ENCODE data around the gene GOLGA5. TPM values are rescaled to one million over a fixed set of nuclear protein-coding genes. Genes with fewer than 3 reads are reported as not detected.

The GOLGA5 gene
- total and polyA plus RNA-seq, 2 of the 13 experiments (the other 11 are each of a cell fraction or from before 2014, with no cell fraction given) = 31.0 to 40.0 TPM

DNA sequence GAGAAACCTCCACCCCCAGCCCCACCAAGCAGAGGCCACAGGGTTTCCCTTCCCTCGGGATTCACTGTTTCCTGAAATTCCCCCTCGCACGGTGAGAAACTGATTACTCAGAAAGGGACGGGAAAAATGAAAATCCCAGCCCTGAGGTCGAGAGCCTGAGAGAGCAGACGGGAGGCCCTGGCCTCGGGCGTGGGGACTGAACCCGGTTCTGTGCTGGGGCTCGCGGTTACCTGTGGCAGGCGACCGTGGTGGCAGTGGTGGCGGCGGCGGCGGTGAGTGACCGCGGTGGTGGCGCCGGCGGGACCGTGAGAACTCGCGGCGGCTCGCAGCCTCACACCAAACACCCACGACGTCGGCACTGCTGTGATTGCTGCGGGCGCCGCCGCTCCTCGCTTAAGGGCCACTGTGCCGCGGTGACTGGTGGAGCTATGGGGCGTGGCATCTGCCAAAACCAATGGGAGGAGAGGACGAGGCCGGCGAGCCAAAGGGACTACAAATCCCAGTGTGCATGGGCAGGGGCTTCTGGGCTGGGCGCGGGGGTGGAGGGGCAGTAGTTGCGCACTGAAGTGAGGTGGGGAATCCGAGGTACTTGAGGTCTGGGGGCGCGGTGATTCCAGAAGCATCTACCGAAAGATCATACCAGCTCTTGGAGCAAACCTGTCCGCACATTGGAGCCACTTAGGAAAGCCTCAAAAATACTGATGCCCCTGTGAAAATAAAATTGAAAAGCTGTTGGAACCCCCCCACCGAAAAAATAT lies 45.7 kb upstream of the GOLGA5 start, which contains the start of gene LGMN (continued):
- TF ChIP-seq ZNF788 (CRISPR knock-in tag; IDR thresholded peaks at IDR 0.05; ENCODE audit: borderline replicate concordance) = peak; percentile 91; the same call in 1 of the 2 replicates
- no peak for TF ChIP-seq RORA (CRISPR knock-in tag; IDR thresholded peaks at IDR 0.05)
- TF ChIP-seq, protein P1, sequence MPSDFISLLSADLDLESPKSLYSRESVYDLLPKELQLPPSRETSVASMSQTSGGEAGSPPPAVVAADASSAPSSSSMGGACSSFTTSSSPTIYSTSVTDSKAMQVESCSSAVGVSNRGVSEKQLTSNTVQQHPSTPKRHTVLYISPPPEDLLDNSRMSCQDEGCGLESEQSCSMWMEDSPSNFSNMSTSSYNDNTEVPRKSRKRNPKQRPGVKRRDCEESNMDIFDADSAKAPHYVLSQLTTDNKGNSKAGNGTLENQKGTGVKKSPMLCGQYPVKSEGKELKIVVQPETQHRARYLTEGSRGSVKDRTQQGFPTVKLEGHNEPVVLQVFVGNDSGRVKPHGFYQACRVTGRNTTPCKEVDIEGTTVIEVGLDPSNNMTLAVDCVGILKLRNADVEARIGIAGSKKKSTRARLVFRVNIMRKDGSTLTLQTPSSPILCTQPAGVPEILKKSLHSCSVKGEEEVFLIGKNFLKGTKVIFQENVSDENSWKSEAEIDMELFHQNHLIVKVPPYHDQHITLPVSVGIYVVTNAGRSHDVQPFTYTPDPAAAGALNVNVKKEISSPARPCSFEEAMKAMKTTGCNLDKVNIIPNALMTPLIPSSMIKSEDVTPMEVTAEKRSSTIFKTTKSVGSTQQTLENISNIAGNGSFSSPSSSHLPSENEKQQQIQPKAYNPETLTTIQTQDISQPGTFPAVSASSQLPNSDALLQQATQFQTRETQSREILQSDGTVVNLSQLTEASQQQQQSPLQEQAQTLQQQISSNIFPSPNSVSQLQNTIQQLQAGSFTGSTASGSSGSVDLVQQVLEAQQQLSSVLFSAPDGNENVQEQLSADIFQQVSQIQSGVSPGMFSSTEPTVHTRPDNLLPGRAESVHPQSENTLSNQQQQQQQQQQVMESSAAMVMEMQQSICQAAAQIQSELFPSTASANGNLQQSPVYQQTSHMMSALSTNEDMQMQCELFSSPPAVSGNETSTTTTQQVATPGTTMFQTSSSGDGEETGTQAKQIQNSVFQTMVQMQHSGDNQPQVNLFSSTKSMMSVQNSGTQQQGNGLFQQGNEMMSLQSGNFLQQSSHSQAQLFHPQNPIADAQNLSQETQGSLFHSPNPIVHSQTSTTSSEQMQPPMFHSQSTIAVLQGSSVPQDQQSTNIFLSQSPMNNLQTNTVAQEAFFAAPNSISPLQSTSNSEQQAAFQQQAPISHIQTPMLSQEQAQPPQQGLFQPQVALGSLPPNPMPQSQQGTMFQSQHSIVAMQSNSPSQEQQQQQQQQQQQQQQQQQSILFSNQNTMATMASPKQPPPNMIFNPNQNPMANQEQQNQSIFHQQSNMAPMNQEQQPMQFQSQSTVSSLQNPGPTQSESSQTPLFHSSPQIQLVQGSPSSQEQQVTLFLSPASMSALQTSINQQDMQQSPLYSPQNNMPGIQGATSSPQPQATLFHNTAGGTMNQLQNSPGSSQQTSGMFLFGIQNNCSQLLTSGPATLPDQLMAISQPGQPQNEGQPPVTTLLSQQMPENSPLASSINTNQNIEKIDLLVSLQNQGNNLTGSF (CRISPR knock-in tag; IDR thresholded peaks at IDR 0.05) = no peak
- TF ChIP-seq, protein P2, sequence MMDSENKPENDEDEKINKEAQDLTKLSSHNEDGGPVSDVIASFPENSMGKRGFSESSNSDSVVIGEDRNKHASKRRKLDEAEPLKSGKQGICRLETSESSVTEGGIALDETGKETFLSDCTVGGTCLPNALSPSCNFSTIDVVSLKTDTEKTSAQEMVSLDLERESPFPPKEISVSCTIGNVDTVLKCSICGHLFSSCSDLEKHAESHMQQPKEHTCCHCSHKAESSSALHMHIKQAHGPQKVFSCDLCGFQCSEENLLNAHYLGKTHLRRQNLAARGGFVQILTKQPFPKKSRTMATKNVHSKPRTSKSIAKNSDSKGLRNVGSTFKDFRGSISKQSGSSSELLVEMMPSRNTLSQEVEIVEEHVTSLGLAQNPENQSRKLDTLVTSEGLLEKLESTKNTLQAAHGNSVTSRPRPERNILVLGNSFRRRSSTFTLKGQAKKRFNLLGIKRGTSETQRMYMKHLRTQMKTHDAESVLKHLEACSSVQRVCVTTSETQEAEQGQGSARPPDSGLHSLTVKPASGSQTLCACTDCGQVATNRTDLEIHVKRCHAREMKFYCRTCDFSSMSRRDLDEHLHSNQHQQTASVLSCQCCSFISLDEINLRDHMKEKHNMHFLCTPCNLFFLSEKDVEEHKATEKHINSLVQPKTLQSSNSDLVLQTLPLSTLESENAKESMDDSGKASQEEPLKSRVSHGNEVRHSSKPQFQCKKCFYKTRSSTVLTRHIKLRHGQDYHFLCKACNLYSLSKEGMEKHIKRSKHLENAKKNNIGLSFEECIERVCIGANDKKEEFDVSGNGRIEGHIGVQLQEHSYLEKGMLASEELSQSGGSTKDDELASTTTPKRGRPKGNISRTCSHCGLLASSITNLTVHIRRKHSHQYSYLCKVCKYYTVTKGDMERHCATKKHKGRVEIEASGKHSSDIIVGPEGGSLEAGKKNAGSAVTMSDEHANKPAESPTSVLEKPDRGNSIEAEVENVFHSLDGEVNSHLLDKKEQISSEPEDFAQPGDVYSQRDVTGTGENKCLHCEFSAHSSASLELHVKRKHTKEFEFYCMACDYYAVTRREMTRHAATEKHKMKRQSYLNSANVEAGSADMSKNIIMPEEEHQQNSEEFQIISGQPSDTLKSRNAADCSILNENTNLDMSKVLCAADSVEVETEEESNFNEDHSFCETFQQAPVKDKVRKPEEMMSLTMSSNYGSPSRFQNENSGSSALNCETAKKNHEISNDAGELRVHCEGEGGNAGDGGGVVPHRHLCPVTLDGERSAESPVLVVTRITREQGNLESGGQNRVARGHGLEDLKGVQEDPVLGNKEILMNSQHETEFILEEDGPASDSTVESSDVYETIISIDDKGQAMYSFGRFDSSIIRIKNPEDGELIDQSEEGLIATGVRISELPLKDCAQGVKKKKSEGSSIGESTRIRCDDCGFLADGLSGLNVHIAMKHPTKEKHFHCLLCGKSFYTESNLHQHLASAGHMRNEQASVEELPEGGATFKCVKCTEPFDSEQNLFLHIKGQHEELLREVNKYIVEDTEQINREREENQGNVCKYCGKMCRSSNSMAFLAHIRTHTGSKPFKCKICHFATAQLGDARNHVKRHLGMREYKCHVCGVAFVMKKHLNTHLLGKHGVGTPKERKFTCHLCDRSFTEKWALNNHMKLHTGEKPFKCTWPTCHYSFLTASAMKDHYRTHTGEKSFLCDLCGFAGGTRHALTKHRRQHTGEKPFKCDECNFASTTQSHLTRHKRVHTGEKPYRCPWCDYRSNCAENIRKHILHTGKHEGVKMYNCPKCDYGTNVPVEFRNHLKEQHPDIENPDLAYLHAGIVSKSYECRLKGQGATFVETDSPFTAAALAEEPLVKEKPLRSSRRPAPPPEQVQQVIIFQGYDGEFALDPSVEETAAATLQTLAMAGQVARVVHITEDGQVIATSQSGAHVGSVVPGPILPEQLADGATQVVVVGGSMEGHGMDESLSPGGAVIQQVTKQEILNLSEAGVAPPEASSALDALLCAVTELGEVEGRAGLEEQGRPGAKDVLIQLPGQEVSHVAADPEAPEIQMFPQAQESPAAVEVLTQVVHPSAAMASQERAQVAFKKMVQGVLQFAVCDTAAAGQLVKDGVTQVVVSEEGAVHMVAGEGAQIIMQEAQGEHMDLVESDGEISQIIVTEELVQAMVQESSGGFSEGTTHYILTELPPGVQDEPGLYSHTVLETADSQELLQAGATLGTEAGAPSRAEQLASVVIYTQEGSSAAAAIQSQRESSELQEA (CRISPR knock-in tag; IDR thresholded peaks at IDR 0.05; ENCODE audit: not compliant biosample characterization) = peak; percentile 88
- TF ChIP-seq, protein P3, sequence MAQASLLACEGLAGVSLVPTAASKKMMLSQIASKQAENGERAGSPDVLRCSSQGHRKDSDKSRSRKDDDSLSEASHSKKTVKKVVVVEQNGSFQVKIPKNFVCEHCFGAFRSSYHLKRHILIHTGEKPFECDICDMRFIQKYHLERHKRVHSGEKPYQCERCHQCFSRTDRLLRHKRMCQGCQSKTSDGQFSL (CRISPR knock-in tag; IDR thresholded peaks at IDR 0.05) = no peak; the same call in 1 of the 2 replicates
- peak; percentile 56 for TF ChIP-seq TEAD3 (CRISPR knock-in tag; optimal IDR thresholded peaks at IDR 0.05; ENCODE audit: borderline replicate concordance)
- TF ChIP-seq JARID2 (CRISPR knock-in tag; IDR thresholded peaks at IDR 0.05; ENCODE audit: insufficient replicate concordance) = no peak
- TF ChIP-seq ZKSCAN5 (CRISPR knock-in tag; IDR thresholded peaks at IDR 0.05) = no peak
- peak; percentile 98 for TF ChIP-seq THAP11 (CRISPR knock-in tag; IDR thresholded peaks at IDR 0.05)
- peak; percentile 65 for TF ChIP-seq ZNF446 (CRISPR knock-in tag; IDR thresholded peaks at IDR 0.05)
- TF ChIP-seq ZNF367 (CRISPR knock-in tag; IDR thresholded peaks at IDR 0.05; ENCODE audit: borderline replicate concordance) = no peak
- TF ChIP-seq, protein P4, sequence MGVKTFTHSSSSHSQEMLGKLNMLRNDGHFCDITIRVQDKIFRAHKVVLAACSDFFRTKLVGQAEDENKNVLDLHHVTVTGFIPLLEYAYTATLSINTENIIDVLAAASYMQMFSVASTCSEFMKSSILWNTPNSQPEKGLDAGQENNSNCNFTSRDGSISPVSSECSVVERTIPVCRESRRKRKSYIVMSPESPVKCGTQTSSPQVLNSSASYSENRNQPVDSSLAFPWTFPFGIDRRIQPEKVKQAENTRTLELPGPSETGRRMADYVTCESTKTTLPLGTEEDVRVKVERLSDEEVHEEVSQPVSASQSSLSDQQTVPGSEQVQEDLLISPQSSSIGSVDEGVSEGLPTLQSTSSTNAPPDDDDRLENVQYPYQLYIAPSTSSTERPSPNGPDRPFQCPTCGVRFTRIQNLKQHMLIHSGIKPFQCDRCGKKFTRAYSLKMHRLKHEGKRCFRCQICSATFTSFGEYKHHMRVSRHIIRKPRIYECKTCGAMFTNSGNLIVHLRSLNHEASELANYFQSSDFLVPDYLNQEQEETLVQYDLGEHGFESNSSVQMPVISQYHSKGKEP (CRISPR knock-in tag; IDR thresholded peaks at IDR 0.05) = no peak
- TF ChIP-seq SP1 (IDR thresholded peaks at IDR 0.05) = no peak
- peak; percentile 63; the same call in 1 of the 2 replicates for TF ChIP-seq SP1 (CRISPR knock-in tag; IDR thresholded peaks at IDR 0.05)

Measured in HepG2 (cell line).